Spleen (tissue), 7 donors: ENCODE results near the gene OBP2B.

Source experiments
- POLR2AphosphoS5 ChIP-seq, 3 donors: sonication (generic); formaldehyde crosslinking; IDR thresholded peaks; one replicate each; pipeline ENCODE4 v1.5.1; 2017; ENCODE audit warnings: antibody characterized with exemption in 3 of 3
- TF ChIP-seq, protein P1 (sequence below), 11 experiments: fragments of 200-600 bp in 7 of 11; fragments of 450-650 bp in 4 of 11; sonication (generic) in 4 of 11; IDR thresholded peaks in 8 of 11; conservative IDR thresholded peaks in 3 of 11; 1 replicate in 7 of 11; 2 replicates in 4 of 11; pipeline versions ENCODE4 v1.4.0 to v1.8.0; 2016 to 2021; ENCODE audit warnings: antibody characterized with exemption in 11 of 11, inconsistent platforms in 4 of 11, mild to moderate bottlenecking in 1 of 11
- donor health status: DM: no; HTN: no; CAD: no; lungs with moderate emphysema.
- donor health status: DM: no; HTN: no; CAD: no.
- donor health status: DM: no; HTN: no; CAD: no.

GRCh38 chr9:133210202-133210532 is 1.1 kb upstream of the OBP2B start:
- TF ChIP-seq, protein P1, sequence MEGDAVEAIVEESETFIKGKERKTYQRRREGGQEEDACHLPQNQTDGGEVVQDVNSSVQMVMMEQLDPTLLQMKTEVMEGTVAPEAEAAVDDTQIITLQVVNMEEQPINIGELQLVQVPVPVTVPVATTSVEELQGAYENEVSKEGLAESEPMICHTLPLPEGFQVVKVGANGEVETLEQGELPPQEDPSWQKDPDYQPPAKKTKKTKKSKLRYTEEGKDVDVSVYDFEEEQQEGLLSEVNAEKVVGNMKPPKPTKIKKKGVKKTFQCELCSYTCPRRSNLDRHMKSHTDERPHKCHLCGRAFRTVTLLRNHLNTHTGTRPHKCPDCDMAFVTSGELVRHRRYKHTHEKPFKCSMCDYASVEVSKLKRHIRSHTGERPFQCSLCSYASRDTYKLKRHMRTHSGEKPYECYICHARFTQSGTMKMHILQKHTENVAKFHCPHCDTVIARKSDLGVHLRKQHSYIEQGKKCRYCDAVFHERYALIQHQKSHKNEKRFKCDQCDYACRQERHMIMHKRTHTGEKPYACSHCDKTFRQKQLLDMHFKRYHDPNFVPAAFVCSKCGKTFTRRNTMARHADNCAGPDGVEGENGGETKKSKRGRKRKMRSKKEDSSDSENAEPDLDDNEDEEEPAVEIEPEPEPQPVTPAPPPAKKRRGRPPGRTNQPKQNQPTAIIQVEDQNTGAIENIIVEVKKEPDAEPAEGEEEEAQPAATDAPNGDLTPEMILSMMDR (IDR thresholded peaks at IDR 0.05 in 8 of 11, conservative IDR thresholded peaks at IDR 0.05 in 3 of 11), result no peak
- TF ChIP-seq POLR2AphosphoS5 (IDR thresholded peaks at IDR 0.05), result no peak
